GM21360 (cell line): Measurements from ENCODE around the gene EPSTI1.
"Not testable (repeated sequence)": the region's sequence is repeated elsewhere in the genome, so short reads cannot be mapped to it uniquely, and the experiment has no call there.

Experiments
- ATAC-seq: cut with Tn5 transposase; IDR thresholded peaks from one replicate; pipeline ENCODE4 v1.9.1; 2021; ENCODE audit warnings: mild to moderate bottlenecking, moderate library complexity; ENCODE audit not compliant: unreplicated experiment

EPSTI1 gene, protein sequence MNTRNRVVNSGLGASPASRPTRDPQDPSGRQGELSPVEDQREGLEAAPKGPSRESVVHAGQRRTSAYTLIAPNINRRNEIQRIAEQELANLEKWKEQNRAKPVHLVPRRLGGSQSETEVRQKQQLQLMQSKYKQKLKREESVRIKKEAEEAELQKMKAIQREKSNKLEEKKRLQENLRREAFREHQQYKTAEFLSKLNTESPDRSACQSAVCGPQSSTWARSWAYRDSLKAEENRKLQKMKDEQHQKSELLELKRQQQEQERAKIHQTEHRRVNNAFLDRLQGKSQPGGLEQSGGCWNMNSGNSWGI

GRCh38 chr13:42991898-42992763, at the start of gene EPSTI1:
Gene EPSTI1 (minus strand): TSS chr13:42992241. CDS start chr13:42992165, 76 bp downstream.
- peak; percentile 62 for ATAC-seq

GRCh38 chr13:43041369-43041921, 49.4 kb upstream of the EPSTI1 start:
- peak; percentile 56 for ATAC-seq

GRCh38 chr13:43040581-43041368, 48.7 kb upstream of the EPSTI1 start:
- not testable (repeated sequence) for ATAC-seq

DNA sequence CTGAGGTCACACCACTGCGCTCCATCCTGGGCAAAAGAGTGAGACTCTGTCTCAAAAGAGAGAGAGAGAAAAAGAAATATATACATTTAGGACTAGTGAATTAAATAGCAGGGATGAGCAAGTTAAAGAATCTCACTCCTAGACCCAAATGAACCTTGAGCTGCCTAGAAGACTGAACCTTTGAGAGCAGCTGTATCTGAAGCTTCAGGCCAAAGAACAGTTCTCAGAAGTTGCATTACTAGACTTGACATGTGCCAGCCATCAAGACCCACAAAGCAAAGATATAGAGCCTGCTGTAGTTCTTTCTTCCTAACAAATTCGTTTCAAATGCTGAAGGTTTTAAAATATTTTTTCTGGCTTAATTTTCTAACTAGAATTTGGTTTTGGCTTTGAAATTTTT, 47.9 kb upstream of the EPSTI1 start:
- ATAC-seq, result no peak

- ATAC-seq, result no peak
These were observed 44.6 kb upstream of the EPSTI1 start for GRCh38 chr13:43036351-43037250.

- no peak for ATAC-seq
These were observed 41.0 kb upstream of the EPSTI1 start for GRCh38 chr13:43033038-43033437.

GRCh38 chr13:43031881-43032280, 39.8 kb upstream of the EPSTI1 start:
- ATAC-seq, result no peak

- ATAC-seq, result no peak
These were observed 38.5 kb upstream of the EPSTI1 start for GRCh38 chr13:43030548-43030947.

DNA sequence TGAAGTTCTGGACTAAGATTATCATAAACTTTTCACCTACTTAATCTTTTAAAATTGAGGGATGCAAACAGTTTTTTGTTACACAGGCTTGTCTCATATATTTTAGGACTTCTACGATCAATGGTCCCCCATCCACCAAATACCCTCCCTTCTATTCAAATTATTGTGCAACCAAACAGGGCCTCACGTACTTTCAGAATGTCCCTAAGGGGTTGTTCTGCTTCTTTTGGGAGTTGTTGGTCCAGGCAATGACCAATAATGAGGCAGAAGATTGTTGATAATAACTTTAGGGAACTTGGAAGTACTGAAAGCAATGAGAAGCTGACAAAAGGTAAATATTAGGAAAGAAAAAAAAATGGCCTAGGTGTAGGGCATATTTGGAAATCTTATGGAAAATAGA, 34.2 kb upstream of the EPSTI1 start:
- ATAC-seq, result no peak

- ATAC-seq, result peak; percentile 80
These were observed 31.4 kb upstream of the EPSTI1 start, which contains the start of gene DNAJC15 for GRCh38 chr13:43023289-43023963. Gene DNAJC15 (plus strand): TSS chr13:43023586. CDS start chr13:43023627, 41 bp downstream.

DNA sequence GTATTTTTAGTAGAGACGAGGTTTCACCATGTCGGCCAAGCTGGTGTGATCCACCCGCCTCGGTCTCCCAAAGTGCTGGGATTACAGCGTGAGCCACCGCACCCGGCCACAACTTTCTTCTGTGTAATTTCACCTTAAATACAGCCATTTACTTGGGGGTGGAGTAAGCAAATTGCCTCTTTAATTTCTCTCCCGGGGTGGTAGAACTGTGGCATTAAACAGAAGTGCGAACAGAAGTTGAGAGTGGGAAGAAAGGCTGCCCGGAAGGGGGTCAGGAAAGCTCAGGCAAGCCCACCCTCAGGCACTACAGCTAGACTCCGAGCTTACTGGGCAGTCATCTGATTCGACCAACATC, 30.9 kb upstream of the EPSTI1 start:
- no peak for ATAC-seq

GRCh38 chr13:43021926-43022670, 30.1 kb upstream of the EPSTI1 start:
- ATAC-seq, result no peak

DNA sequence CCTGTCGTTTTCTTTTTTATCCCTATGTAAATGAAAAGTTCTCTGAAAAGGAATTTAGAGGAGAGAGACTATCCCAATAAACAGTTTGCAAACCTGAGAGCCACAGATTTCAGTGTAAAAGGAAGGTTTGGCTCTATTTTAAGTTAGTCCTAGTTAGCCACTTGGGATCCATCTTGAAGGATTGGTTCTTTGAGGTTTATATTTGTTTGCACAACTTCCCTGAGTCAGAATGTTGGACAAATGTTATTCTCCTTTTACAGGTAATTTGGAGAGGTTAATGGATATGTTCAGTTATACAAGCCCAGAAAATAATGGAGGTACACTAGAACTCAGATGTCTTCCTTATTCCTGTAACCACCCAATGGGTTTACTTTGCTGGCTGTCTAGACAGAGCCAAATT, 28.8 kb upstream of the EPSTI1 start:
- ATAC-seq, result no peak

GRCh38 chr13:43019811-43020210, 27.8 kb upstream of the EPSTI1 start:
- no peak for ATAC-seq

- no peak for ATAC-seq
These were observed 24.2 kb upstream of the EPSTI1 start for GRCh38 chr13:43016226-43016625.

DNA sequence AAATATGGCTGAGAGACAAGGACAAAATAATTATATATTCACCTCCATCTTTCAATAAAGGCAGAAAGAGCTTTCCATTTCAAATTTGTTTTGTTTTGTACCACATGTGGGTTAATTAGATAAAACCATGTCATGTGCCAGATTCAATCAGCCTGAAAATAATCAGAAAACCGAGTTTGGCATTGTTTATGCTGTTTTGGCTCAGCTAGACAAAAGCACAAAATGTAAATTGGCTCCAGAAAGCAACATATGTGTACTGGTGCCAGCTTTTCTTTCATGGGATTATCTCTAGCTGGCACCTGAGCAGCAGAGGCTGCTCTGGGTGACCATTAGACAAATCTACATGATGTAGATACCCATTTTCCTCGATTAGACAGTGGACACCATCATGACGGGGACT, 22.1 kb upstream of the EPSTI1 start:
- no peak for ATAC-seq

DNA sequence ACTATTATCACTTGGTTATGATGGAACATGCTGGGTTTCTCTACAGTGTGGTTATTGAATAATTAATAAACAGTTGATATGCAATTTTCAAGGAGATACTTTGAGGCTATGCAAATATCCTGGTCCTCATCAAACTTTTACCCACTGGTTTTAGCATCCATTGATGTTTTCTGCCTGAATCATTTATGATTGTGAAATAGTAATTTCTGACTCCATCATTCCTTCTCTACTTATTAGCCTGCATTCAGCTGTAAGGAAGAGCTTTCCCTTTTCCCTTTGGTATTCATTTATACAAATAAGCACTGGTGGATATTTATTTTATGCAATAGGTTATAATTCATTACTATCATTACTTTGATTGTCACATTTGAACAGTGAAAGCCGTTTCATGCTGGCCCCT, 17.5 kb upstream of the EPSTI1 start:
- no peak for ATAC-seq

GRCh38 chr13:43008596-43008995, 16.6 kb upstream of the EPSTI1 start:
- ATAC-seq, result no peak
